GM13976 (cell line): Measurements from ENCODE around the gene SLC43A2.

Experiments
- DNase-seq: peaks from one replicate; pipeline ENCODE4 v3.0.0; 2012; ENCODE audit warnings: low spot score
- in situ Hi-C: fragments of 300-500 bp; cut with MboI; formaldehyde crosslinking; loops from one replicate; pipeline ENCODE4 v1.12.0; 2022; ENCODE audit warnings: low sequenced_read_pairs, mixed read lengths, inconsistent platforms; ENCODE audit not compliant: unreplicated experiment
- TF ChIP-seq, protein P1 (sequence below): IDR thresholded peaks from 2 replicates; pipeline ENCODE4 v1.5.1; 2012; ENCODE audit warnings: borderline replicate concordance, mild to moderate bottlenecking; ENCODE audit not compliant: insufficient read depth; ENCODE audit errors: extremely low read depth, missing control alignments, control extremely low read depth

SLC43A2 gene

GRCh38 chr17:1580979-1581676 is 47.5 kb downstream of the SLC43A2 start:
- in situ Hi-C loops = no loop called here
- TF ChIP-seq, protein P1, sequence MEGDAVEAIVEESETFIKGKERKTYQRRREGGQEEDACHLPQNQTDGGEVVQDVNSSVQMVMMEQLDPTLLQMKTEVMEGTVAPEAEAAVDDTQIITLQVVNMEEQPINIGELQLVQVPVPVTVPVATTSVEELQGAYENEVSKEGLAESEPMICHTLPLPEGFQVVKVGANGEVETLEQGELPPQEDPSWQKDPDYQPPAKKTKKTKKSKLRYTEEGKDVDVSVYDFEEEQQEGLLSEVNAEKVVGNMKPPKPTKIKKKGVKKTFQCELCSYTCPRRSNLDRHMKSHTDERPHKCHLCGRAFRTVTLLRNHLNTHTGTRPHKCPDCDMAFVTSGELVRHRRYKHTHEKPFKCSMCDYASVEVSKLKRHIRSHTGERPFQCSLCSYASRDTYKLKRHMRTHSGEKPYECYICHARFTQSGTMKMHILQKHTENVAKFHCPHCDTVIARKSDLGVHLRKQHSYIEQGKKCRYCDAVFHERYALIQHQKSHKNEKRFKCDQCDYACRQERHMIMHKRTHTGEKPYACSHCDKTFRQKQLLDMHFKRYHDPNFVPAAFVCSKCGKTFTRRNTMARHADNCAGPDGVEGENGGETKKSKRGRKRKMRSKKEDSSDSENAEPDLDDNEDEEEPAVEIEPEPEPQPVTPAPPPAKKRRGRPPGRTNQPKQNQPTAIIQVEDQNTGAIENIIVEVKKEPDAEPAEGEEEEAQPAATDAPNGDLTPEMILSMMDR = no peak
- no peak for DNase-seq

GRCh38 chr17:1578029-1578428 is 50.6 kb downstream of the SLC43A2 start:
- DNase-seq = no peak
- in situ Hi-C loops = loop anchor here (5.0 kb wide), 1 partner anchor 49 kb away; the partner anchor contains the start of gene SLC43A2
- TF ChIP-seq, protein P1 = no peak

DNA sequence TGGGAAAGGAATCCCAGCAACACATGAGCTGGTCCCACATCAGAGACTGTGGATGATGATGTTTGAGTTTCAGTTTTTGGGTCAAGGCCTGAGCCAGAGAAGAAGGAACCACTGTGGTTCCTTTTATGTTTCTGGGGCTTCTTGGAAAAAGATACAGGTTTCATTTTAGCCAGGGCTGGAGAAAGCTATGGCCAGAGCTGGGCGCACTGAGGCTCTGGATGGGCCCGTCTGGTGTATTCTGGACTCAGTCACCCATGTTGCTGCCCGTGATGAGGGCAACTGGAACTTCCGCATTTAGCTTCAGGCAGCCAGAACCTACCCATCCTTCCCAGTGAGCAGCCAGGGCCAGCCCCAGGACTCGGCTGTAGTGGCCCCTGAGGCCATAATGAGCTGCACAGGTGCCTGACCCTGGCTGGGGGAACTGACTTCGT is 51.0 kb downstream of the SLC43A2 start:
- TF ChIP-seq, protein P1 = no peak
- DNase-seq = no peak
- in situ Hi-C loops = loop anchor here (5.0 kb wide), 1 partner anchor 50 kb away; the partner anchor contains the start of gene SLC43A2

GRCh38 chr17:1577182-1577581 is 51.5 kb downstream of the SLC43A2 start:
- in situ Hi-C loops = loop anchor here (5.0 kb wide), 1 partner anchor 50 kb away; the partner anchor contains the start of gene SLC43A2
- TF ChIP-seq, protein P1 = no peak
- DNase-seq = no peak

DNA sequence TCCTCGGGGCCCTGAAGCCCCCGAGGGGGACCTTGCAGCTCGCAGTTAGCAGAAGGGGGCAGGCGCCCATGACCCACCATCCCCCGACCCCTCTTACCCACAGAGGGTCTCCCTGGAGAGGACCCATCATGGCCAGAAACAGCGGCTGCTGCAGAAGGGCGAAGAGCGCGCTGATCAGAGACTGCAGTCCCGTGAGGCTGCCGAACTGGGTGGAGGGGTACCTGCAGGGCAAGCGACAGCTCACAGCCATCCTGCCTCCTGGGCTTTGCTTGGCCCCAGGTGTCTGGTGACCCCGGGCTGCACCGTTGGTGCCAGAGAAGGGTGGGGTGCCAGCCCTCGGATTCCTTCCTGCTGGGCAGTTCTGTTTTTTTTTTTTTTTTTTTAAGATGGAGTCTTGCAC is 52.1 kb downstream of the SLC43A2 start:
- TF ChIP-seq, protein P1 = no peak
- in situ Hi-C loops = loop anchor here (5.0 kb wide), 1 partner anchor 51 kb away; the partner anchor contains the start of gene SLC43A2
- no peak for DNase-seq

DNA sequence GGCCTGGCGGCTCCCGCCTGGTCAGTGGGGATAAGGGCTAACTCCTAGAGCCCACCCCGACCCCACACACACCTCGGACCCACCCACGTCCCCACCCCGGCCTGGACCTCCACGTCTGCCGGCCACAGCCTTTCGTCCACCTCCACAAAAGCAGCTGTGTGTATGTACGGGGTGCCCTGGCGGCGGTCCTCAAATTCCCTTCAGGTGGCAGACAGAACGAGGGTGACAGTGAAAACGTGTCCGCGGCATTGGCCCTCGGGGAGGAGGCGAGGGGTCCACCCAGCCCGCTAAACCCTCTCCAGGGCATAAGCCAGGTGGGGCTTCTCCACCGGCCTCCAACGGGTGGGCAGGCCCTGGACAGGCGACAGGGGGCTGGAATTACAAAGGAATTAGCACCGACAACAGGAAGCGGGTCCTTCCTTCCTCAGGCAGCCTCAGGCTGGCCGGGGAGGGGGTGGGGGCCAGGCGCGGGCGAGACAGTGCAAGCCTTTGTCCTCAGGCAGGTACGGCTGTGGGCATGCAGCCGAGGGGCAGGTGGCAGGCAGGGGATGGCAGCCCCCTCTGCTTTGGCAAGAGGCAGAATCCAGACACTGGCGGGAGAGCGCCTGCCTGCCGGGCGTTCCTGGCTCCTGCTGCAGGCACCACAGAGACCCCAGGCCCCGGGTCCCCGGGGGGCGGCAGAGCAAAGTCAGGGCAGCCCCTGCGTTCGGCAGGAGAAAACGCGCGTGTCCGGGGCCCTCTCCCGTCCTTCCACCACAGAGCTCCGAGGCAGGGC is 53.8 kb downstream of the SLC43A2 start:
- in situ Hi-C loops = loop anchor here (5.0 kb wide), 1 partner anchor 52 kb away; the partner anchor contains the start of gene SLC43A2
- TF ChIP-seq, protein P1 = no peak
- peak; percentile 50 for DNase-seq
